Stomach (tissue), 9 donors: ENCODE results near the gene DAG1. TPM values are rescaled to one million over a fixed set of nuclear protein-coding genes. Genes with fewer than 3 reads are reported as not detected.

Experiments
- DNase-seq, 2 donors: peaks; one replicate each; pipeline versions ENCODE4 v3.0.0 to v3.0.0-alpha.2; 2013 to 2019
- H3K27ac ChIP-seq, 5 donors: fragments of 200-600 bp in 4 of 5; sonication (generic) in 4 of 5; one replicate each; pipeline ENCODE4 v1.5.1; 2013 to 2019; ENCODE audit warnings: mild to moderate bottlenecking in 1 of 5, moderate library complexity in 1 of 5
- H3K27me3 ChIP-seq, 3 donors: fragments of 200-600 bp; sonication (generic); one replicate each; pipeline ENCODE4 v1.5.1; 2017 to 2019; ENCODE audit warnings: mixed run types in 1 of 3
- H3K36me3 ChIP-seq, 4 donors: fragments of 200-600 bp; sonication (generic); 1 replicate in 3 of 4; 2 replicates in 1 of 4; pipeline ENCODE4 v1.5.1; 2016 to 2019
- H3K4me1 ChIP-seq, 4 donors: fragments of 200-600 bp; sonication (generic); one replicate each; pipeline ENCODE4 v1.5.1; 2016 to 2019
- H3K4me3 ChIP-seq, 4 donors: fragments of 200-600 bp; sonication (generic) in 3 of 4; one replicate each; pipeline ENCODE4 v1.5.1; 2016 to 2019; ENCODE audit warnings: mild to moderate bottlenecking in 1 of 4
- H3K9me3 ChIP-seq, 4 donors: fragments of 200-600 bp; sonication (generic); one replicate each; pipeline ENCODE4 v1.5.1; 2016 to 2019
- CTCF ChIP-seq, 7 experiments: fragments of 450-650 bp in 4 of 7; fragments of 200-600 bp in 3 of 7; sonication (generic) in 3 of 7; IDR thresholded peaks; one replicate each; pipeline ENCODE4 v1.5.1; 2016 to 2019; ENCODE audit warnings: antibody characterized with exemption in 7 of 7, control low read depth in 2 of 7, mild to moderate bottlenecking in 1 of 7
- EP300 ChIP-seq: sonication (generic); formaldehyde crosslinking; IDR thresholded peaks from one replicate; pipeline ENCODE4 v1.6.1; 2017; ENCODE audit warnings: antibody characterized with exemption
- POLR2A ChIP-seq, 4 donors: fragments of 450-650 bp; IDR thresholded peaks; one replicate each; pipeline ENCODE4 v1.6.1; 2016; ENCODE audit warnings: antibody characterized with exemption in 4 of 4, control low read depth in 2 of 4, mild to moderate bottlenecking in 1 of 4, moderate library complexity in 1 of 4
- POLR2AphosphoS5 ChIP-seq, 3 donors: sonication (generic); formaldehyde crosslinking; IDR thresholded peaks; one replicate each; pipeline ENCODE4 v1.6.1; 2016; ENCODE audit warnings: antibody characterized with exemption in 3 of 3
- WGBS, 5 donors: extraction: QIAGEN DNeasy Blood & Tissue Kit in 3 of 5; methylation state at CpG; one replicate each; pipeline versions ENCODE4 v1.1.5 to v1.1.7; 2013 to 2018; 5-methylcytosine and 5-hydroxymethylcytosine counted together
- intact Hi-C: fragments of 100-400 bp; cut with DNase I; formaldehyde crosslinking; loops from one replicate; pipeline ENCODE4 v1.15.1; 2023; ENCODE audit warnings: low total_unique reads
- polyA plus RNA-seq, 3 donors: library from polyadenylated mRNA; stranded (reverse); fragments of 200-250 nt; gene quantifications; one replicate each; pipeline ENCODE4 v1.2.3, GENCODE V29; 2013
- total RNA-seq, 5 donors: library from RNA; depleted of rRNA; stranded (reverse); fragments of >200 nt; gene quantifications; one replicate each; pipeline versions ENCODE4 v1.1.0 to v1.2.3, GENCODE V29; 2014 to 2016
- donor health status: healthy with polysubstance abuse.
- donor health status: Bipolar disorder and iron deficiency.
- donor health status: healthy.

The DAG1 gene
- total and polyA plus RNA-seq, 8 donors, result 4.1 to 144 (median 31.4) TPM

- no peak for DNase-seq
- peaks cover 0 to 25% (median 3%) of the 10 kb centered on the region in 4 donors for H3K4me1 ChIP-seq
Measured at GRCh38 chr3:49445391-49445790, 24.7 kb upstream of the DAG1 start.

GRCh38 chr3:49453621-49454020 lies 16.4 kb upstream of the DAG1 start:
- Histone ChIP-seq H3K27me3 (no peaks in the 10 kb centered on the region), H3K9me3 (no peaks in the 10 kb centered on the region), H3K27ac (no peak overlapping the region), H3K4me1 (peaks cover 9 to 19% (median 12%) of the 10 kb centered on the region in 4 donors), H3K36me3 (no peaks in the 10 kb centered on the region), H3K4me3 (no peak overlapping the region)
- WGBS, 5 donors, result 93 to 99% (median 95%) methylated on average over 4 of the region's 4 CpGs
- intact Hi-C loops, result no loop called here
- no peak for DNase-seq
- no peak for TF ChIP-seq EP300
- TF ChIP-seq POLR2AphosphoS5 (IDR thresholded peaks at IDR 0.05), result no peak
- TF ChIP-seq CTCF (IDR thresholded peaks at IDR 0.05), result no peak
- no peak for TF ChIP-seq POLR2A (IDR thresholded peaks at IDR 0.05)

More at GRCh38 chr3:49445391-49445790, 24.7 kb upstream of the DAG1 start:
- no peak overlapping the region for H3K4me3 ChIP-seq
- peak overlapping the region in 1 of 5 donors; percentile 7 for H3K27ac ChIP-seq
- TF ChIP-seq POLR2AphosphoS5 (IDR thresholded peaks at IDR 0.05) (no peak), CTCF (IDR thresholded peaks at IDR 0.05) (no peak), POLR2A (IDR thresholded peaks at IDR 0.05) (no peak), EP300 (no peak)
- H3K9me3 ChIP-seq, result no peaks in the 10 kb centered on the region
- WGBS, 5 donors, result 82 to 98% (median 90%) methylated on average over 5 of the region's 5 CpGs
- no peaks in the 10 kb centered on the region for H3K36me3 ChIP-seq
- no peaks in the 10 kb centered on the region for H3K27me3 ChIP-seq
- intact Hi-C loops, result loop anchor here (10.0 kb wide), 2 partner anchors 91 to 281 kb away; partner anchors contain the start of genes CCDC71 and GPX1

GRCh38 chr3:49454458-49454857 lies 15.6 kb upstream of the DAG1 start:
- Histone ChIP-seq H3K36me3 (no peaks in the 10 kb centered on the region), H3K9me3 (no peaks in the 10 kb centered on the region), H3K4me3 (no peak overlapping the region), H3K4me1 (peaks cover 9 to 12% (median 10%) of the 10 kb centered on the region in 4 donors), H3K27me3 (no peaks in the 10 kb centered on the region), H3K27ac (peak overlapping the region in 1 of 5 donors; percentile 8)
- 44 to 57% (median 52%) methylated on average over 2 of the region's 2 CpGs for WGBS, 5 donors
- no peak for TF ChIP-seq POLR2AphosphoS5 (IDR thresholded peaks at IDR 0.05)
- TF ChIP-seq CTCF (IDR thresholded peaks at IDR 0.05), result peak in 2 of 7 experiments; percentile 20 to 47
- peak; percentile 61 to 81 for DNase-seq
- intact Hi-C loops, result no loop called here

DNA sequence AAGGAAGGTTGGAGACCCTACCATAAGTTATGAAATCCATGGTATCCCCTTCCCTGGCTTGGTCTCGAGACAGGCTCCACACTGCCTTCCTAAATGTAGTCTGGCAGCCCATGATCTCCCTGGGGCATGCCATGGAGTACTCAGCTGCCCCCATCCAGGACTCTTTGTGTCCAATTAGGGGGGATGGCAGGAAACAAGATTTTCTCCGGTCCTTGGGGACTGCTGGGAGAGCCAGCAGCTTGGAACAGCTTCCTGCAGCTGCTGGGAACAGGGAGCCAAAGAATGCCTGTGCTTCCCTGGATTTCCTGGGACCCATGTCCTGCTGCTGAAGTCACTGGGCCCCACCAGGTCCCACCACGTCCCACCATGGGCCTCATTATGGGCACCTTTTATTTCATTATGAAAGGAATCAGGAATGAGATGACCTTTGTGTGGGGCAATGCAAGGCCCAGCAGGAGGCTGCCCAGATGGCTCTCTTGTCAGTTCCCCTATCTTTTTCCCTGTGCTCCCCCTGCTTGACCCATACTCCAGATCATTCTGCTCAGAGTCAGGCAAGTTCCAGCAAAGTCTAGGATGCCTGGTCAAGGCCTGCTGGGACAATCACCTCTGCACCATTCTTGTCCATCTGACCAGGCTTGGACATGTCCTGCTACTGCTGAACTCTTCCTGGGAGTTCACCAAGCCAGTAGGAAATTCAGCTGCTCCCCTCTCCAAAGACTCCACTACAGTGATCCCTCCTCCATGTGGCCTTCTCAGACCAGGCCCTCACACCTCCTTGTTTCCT lies 15.0 kb upstream of the DAG1 start:
- TF ChIP-seq POLR2A (IDR thresholded peaks at IDR 0.05) (no peak), EP300 (no peak), POLR2AphosphoS5 (IDR thresholded peaks at IDR 0.05) (no peak), CTCF (IDR thresholded peaks at IDR 0.05) (no peak)
- Histone ChIP-seq H3K4me3 (no peak overlapping the region), H3K27ac (peak overlapping the region in 1 of 5 donors; percentile 8), H3K36me3 (no peaks in the 10 kb centered on the region), H3K27me3 (no peaks in the 10 kb centered on the region), H3K9me3 (no peaks in the 10 kb centered on the region), H3K4me1 (peaks cover 9 to 19% (median 10%) of the 10 kb centered on the region in 4 donors)
- DNase-seq, result no peak
- intact Hi-C loops, result no loop called here
- 55 to 74% (median 70%) methylated on average over 3 of the region's 3 CpGs for WGBS, 5 donors
